NCI-H2196 treated with DMSO at 0.1 percent for 48 hours (cell line): ENCODE measurements around the gene OSBPL6.
"Not testable (repeated sequence)": the region's sequence is repeated elsewhere in the genome, so short reads cannot be mapped to it uniquely, and the experiment has no call there.

Experiments
- DNase-seq: peaks from one replicate; lab custom pipeline; 2025; ENCODE audit not compliant: unreplicated experiment; lab: John Stamatoyannopoulos, UW

OSBPL6 gene

DNA sequence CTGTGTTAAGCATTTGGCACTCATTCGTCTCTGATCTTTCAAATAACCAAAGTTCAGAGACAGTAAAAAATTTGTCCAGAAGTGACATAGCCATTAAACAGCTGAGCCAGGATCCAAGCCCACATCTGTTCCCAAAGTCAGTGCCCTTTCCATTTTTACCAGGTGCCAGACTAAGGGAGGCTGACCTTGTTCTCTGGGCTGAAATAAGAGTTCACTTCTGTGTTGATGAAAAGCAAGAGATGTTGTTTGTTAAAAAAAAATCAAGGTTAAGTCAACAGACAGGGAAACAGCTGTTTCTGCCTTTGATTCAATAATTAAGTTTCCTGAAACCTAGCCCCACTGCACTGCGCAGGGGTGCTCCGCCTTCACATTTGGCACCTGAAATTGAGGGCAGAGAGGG, 139.5 kb downstream of the OSBPL6 start:
- DNase-seq, result no peak

DNA sequence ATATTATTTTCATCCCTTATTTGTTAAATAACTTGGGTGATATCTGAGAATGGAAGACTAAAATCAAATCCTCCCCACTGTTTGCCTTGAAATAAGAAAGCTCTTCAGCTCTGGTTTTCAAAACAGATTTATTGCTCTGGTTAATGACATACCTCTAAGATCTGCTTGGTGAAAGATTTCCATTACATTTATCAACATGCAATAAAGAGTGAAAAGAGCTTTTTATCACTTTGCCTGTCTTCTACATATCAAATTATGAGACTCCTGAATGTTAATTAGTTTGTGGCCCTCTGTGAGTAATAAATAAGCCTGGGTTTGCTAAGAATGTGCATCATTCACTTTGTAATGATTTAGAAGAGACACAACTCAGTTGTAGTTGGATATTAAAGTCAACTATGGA, 140.9 kb downstream of the OSBPL6 start:
- no peak for DNase-seq

DNA sequence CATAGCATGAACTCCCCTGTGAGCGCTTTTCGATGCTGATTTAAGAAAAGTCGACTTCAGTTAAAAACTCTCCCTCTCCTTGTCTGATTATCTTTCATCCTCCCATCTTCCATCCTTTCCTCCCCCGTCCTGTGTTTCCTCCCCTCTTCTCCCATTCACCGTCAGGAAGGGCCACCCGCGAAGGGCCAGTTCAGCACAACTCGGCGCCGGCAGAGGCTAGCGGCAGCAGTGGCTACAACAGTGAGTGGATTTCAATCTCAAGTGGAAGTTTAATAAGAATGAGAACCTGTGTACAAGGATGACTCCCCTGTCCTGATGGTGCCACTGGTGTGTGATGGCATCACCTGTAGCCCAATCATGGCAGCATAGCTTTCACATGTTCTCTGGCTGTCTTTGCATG, 149.8 kb downstream of the OSBPL6 start:
- DNase-seq, result no peak

DNA sequence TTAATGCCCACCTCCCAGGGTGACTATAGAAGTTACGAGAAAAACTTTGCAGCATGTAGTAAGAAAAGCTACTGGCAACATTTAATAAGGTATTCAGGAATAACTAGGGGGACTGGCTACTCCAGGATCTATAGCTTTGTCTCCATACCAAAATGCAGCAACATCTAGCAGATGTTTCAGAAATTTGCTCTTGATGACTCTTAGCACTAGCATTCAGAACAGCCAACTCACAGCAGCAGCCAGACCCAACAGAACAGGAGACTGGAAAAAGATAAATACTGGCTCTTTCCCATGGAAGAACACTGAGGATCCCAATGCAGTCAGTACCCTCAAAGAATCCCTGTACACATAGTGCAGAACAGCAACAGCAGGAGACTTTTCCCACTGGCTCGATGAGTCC, 151.6 kb downstream of the OSBPL6 start:
- no peak for DNase-seq

DNA sequence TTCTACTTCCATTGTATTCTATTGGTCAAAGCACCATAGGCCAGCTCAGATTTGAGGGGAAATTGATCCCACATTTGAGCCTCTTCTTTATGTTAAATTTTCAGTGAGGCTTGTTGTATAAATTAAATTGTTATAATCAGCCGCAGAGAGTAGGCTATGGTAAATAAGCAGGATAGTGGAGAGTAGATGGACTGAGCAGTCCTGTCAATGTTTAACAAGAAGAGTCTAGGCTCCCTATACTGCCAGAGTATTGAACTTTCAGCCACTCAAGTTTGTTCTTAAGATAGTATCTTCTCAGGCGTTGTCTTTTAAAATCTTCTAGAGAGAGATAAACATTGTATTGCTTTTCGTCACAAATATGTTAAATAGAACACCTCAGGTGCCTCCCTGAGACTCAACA, 155.7 kb downstream of the OSBPL6 start:
- no peak for DNase-seq

DNA sequence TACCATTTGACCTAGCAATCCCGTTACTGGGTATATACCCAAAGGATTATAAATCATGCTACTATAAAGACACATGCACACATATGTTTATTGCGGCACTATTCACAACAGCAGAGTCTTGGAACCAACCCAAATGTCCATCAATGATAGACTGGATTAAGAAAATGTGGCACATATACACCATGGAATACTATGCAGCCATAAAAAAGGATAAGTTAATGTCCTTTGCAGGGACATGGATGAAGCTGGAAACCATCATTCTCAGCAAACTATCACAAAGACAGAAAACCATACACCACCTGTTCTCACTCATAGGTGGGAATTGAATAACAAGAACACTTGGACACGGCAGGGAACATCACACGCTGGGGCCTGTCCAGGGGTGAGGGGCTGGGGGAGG, 163.4 kb downstream of the OSBPL6 start:
- DNase-seq, result not testable (repeated sequence)

DNA sequence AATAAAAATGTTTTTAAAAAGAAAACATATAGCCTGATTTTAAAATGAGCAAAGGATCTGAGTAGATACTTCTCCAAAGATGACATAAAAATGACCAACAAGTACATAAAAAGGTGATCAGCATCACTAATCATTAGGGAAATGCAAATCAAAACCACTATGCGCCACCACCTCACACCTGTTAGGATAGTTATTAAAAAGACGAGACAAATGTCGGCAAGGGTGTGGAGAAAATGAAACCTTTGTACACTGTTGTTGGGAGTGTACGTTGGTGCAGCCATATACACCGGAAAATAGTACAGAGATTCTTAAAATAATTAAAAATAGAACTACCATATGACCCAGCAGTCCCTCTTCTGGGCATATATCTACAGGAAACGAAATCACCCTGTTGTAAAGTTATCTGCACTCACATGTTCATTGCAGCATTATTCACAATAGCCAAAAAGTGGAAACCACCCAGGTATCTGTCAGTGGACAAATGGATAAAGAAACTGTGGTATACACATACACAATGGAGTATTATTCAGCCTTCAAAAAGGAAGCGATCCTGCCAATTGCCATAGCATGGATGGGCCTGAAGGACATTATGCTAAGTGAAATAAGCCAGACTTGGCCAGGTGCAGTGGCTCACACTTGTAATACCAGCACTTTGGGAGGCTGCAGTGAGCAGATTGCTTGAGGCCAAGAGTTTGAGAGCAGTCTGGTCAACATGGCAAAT, 165.0 kb downstream of the OSBPL6 start:
- DNase-seq, result no peak

DNA sequence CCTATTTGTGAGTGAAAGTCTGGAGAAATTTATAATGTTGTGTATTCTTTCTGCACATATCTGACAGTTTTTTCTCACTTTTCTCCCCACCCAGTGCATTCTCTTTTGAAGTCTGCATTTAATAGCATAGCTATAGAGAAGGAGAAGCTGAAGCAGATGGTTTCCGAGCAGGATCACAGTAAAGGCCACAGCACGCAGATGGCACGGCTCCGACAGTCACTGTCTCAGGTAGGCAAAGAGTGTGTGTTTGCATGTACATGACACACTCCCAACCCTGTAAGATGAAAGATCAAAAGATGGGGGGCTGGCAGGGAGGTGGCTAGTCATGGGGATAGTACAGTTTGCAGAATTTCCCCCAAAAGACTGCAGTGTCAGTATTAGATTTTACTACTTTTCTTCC, 167.3 kb downstream of the OSBPL6 start:
- DNase-seq, result no peak

DNA sequence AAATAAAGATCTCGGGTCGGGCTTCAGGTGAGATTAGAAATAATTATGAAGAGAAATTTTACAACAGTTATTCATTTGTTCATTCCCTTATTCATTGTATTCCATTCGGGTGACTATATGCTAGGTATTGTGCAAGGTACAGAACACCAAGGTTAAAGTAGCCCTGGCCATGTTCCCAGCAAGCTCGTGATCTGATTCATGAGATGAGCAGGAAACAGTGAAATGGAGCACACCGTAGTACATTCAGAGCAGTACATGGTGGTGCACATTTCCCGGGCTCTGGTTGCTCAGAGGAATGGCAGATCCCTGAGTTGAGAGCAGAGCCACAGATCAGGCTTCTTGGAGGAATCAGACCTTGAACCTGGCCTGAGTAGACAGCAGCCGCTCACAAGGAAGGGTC, 168.9 kb downstream of the OSBPL6 start:
- no peak for DNase-seq

DNA sequence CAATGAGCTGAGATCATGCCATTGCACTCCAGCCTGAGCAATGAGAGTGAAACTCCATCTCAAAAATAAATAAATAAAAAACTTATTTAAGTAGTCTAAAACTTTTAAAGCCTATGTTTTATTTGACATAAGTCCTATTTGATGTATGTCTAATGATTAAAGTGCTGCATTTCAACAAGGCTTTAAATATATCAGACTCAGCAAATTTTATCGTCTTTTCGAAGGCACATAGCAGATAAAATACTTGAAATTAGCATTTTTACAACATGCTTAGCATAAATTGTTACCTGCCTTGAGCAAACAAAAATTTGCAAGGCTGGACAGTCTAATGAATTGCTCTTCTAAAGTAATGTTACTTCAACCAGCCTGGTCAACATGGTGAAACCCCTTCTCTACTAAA, 170.8 kb downstream of the OSBPL6 start:
- DNase-seq, result no peak

DNA sequence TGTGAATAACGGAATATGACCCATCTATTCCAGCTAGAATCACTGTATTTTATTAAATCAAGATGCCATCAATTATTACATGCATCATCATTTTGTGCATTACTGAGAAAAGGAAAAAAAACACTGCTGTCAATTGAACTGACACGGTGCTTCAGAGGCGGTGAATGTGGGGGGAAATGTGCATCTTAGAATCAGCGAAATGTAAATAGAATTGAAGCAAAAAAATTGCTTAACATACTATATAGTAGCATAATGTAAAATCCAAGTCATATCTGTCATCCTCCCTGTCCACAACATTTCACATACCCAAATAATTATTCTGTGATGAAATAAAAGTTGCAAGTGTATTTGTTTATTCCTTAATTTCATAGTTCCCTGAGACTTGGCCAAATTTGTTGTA, 172.1 kb downstream of the OSBPL6 start:
- no peak for DNase-seq

DNA sequence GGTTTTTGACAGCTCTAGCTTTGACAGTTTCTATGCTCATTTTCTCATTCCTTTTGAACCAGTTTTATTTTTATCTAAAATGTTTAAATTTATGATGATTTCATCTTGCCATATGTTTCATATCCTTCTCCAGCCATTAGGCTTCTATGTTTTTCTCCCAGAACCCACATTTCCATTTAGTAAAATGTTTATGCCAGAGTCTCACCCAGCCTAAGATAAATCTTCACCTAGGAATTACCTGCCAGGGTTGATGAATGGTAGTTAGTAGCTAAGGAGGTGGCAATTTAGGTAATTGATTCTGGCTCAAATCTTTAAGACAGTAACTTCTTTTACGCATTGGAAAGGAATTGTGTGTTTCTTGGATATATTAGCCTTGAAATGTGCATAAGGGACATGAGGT, 173.0 kb downstream of the OSBPL6 start:
- no peak for DNase-seq

DNA sequence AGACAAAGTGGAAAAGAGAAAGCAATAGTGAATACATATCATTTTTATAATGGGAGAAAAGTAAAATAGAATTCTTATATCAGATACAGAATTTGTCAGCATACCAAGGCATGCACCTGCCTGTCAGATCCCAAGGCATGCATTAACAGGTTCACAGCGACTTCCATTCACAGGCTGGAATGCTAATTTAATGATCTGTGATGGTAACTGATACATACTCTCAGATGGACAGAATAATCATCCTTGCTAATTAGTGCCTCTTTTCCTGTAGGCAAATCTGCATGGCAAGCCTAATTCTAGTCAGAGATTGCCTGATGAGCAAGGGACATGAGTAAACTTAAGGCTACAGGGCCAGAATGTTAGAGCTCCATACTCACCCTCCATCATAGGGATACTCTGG, 180.6 kb downstream of the OSBPL6 start:
- DNase-seq, result no peak

DNA sequence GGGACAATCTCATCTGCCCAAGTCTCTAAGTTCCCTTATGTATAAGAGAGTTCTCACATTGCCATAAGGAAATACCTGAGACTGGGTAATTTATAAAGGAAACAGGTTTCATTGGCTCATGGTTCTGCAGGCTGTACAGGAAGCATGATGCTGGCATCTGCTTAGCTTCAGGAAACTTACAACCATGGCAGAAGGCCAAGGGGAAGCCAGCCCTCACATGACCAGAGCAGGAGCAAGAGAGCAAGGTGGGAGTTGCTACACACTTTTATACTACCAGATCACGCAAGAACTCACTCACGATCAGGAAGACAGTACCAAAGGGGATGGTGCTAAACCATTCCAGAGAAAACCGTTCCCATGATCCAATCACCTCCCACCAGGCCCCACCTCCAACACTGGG, 182.7 kb downstream of the OSBPL6 start:
- no peak for DNase-seq

DNA sequence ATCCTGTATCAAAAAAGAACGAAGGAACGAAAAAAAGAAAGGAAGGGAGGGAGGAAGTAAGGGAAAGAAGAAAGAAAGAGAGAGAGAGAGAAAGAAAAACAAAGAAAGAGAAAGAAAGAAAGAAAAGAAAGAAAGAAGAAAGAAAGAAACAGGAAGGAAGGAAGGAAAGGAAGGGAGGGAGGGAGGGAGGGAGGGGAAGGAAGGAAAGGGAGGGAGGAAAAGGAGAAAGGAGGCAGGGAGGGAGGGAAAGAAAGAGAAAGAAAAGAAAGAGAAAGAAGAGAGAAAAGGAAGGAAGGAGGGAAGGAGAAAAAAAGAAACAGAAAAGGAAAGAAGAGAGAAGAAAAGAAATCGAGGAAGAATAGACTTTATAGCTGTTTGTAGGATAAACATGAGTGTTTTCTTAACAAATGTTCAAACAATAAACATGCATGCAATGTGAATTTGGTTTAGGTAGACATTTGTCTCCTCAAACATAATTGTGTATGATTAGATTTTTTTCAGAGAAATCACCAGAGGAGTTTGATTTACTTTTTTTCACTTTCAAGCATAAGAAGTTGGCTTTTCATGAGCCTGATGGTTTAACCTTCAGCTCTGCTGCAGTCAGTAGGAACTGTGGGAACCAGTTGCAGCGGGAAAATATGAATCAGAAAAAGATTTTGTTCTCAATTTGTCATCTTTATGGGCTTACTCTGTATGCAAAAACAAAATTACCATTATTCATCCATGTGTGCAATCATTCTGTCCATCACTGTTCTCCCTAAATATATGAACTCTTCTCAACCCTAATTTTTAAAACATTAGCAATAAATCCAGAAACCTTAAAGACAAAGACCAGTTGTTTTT, 185.1 kb downstream of the OSBPL6 start:
- DNase-seq, result no peak

DNA sequence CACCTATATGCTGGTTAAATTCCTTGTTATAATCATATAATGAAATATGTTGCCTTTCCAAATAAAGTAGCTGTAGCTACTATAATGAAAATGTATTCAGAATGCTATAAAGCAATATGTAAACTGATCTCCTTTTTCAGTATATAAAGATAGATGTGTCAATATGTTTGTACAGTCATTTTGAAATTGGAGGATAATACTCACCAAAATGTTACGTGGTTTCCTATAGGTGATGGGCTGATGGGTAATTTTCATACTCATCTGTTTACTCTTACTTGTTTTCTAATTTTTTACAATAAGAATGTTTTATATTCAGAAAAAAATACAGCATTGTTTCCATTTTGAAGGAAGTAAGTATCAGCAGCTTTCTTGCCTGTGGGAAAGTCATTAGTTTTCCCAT, 186.5 kb downstream of the OSBPL6 start:
- no peak for DNase-seq

DNA sequence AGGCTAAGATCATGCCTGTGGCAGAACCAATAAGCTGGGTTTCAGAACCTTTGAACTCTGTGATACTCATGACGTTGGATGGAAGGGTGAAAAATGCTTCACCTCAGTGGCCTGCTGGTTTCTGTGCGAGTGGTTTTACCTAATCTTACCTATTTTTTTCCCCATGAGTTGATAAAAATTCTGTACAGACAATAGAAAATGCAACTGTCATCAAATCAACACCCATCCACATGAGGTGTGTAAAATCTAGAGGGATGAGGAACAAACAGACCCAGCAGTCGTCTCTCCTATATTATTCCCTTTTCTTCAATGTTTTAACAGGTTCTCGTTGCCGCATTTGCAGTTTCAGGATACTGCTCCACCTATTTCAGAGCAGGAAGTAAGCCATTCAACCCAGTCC, 189.4 kb downstream of the OSBPL6 start:
- DNase-seq, result no peak

DNA sequence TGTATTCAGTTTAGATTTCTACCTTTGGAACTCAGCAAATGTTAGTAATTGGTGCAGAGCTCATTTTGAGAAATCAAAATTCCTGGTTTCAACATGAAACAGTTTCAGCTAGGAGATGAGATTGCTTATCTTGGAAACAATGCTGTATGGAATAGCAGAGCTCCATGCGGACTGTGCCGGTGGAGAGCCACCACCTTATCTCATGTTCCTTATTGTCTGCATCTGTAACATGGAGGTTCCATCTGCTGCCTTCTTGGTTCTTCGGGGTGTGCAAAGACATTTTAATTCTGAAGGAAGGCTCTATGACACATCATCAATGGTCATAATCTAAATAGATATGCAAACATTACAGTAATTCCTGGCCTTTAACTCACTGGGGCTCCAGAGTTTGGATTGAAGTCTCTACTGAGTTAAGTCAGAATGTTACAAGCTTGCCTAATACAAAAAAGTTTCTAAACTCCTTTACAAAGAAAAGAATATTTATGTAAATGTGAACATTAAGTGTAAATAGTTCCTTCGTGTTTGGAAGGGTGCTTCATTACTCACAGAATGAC, 191.4 kb downstream of the OSBPL6 start:
- DNase-seq, result no peak

DNA sequence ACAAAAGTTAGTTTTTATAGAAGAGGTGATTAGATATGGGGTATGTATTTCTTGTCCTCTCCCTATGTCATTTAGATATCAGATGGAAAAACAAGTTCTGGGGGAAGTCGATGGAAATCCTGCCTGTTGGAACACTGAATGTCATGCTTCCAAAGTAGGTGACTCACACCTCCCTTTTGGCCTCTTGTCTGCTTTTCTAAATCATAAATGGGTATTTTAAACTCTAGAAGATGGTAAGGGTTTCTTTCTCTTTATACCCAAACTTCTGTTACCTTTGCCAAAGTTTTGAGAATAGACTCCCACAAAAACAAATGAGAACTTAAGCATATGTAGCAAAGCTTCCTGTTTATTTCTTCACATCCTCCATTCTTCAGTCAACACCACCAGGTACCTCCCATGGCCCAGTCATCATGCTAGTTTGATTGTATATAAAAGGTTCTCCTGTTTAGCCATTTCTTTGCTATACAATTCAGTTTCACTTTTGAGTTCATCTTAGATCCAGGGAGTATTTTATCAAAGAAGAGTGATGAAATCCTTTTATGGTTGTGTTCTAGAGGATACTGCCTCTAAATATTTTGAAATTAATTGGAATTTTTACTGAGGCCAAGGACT, 192.8 kb downstream of the OSBPL6 start:
- no peak for DNase-seq

DNA sequence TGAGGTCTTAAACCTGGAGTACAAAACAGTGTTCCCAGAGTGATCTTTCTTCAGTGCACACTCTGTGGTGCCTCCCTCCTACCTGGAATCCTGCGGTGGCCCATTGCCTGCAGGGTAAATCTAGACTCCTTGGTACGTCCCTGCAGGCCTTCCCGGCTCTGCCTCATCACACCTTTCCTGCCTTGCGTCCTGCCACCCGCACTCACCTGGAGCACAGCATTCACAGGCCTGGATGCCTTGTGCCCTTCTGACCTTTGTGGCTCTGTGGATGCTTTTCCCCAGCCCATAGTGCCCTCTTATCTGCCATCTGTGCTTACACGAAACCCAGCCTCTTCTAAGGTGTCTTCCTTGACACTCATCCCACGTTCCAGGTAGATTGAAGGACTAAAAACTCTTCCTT, 194.0 kb downstream of the OSBPL6 start:
- DNase-seq, result no peak

DNA sequence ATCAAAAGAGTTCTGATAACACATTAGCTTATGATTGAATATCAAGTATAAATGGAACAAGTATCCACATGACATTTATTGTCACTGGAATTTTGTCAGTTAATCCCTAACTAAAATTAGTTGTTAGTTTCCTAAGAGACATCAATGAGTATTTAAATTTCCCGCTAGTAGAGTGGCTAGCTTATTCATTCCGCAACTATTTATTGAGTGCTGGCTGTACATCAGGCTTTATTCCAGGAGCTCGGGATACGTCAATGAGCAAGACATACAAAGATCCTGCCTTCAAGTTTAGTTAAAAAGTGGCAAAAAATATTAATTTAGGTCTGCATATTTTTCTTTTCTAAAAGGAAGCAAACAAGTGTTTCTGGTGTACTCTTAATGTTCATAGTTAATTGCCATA, 197.4 kb downstream of the OSBPL6 start:
- no peak for DNase-seq

DNA sequence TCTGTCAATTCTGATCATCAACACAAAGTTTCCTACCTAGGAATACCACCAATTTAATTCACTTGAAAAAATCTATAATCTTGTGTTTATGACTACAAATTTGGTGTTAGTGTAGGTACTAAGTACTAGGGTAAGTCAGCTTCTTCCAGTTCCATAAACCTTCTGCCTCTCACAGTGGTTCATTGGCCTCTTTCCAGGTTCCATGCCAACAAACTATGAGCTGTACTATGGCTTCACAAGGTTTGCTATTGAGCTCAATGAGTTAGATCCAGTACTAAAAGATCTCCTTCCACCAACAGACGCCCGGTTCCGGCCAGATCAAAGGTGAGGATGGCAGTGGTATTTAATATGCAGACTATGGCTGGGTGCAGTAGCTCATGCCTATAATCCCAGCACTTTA, 197.9 kb downstream of the OSBPL6 start:
- DNase-seq, result no peak
